Fibroblast of skin of right quadriceps (primary cell): ENCODE results near the gene KIF25.

ENCODE experiments used
- DNase-seq: peaks from one replicate; pipeline ENCODE4 v3.0.0-alpha.2; 2013

Gene KIF25

DNA sequence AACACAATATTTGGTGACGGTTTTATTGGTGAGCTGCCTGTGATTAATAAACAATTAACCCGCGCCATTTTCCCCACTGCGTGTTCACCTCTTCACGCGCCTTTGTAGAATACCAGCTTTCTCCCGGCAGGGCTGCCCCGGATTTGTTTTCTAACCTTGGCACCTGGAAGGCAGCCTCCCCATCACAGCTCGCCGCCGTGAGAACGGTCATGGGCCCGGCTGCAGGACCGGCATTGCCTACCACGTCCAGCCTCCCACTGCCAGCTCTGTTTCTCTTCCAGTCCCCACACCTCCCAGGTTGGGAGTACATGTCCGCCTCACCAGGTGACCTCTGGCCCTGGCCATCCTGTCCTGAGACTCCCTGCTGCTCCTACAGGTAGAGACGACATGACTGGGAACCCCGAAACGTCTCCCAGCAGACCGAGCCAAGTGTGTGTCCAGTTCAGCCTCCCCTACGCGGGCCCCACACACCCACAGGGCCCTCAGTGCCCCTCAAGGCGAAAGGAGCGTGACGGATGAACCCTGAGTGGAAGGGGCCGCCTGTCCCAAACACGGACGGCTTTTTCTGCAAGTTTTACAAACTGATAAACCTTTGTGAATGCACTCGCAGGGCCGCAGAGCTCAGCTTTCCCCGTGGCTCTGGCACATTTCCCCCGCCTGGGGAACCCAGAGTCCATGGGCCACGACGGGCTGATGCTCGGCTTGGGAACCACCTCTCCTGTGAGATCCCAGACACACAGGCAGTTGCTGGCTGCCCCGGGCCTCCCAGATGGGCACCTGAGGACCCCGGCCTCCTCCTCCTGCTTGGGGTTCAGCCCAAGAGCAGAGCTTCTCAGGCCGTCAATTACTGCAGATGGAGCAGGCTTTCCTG is 55.9 kb downstream of the KIF25 start:
- DNase-seq: no peak

DNA sequence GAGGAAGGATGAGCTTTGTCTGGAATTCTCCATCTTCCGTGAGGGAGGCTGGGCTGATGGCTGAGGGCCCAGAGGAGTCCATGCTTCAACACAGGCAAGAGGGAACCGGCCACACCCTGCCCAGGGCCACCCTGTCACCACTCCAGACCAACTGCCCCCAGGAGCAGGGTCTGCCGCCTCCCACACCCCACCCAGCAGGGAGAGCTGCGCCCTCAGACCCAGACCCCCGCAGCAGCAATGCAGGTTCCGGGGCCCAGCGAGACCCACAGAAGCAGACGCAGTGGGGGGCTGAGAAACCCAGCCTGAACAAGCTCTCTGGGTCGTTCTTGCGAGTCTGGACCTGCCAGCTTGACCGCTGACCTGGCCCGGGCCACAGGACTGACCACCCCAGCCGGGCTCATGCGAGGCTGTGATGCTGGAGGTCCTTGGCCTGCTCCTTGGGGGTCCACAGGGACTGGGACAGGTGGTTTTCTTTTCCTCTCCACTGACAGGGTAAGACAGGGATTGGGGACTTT is 56.5 kb downstream of the KIF25 start:
- DNase-seq: no peak

DNA sequence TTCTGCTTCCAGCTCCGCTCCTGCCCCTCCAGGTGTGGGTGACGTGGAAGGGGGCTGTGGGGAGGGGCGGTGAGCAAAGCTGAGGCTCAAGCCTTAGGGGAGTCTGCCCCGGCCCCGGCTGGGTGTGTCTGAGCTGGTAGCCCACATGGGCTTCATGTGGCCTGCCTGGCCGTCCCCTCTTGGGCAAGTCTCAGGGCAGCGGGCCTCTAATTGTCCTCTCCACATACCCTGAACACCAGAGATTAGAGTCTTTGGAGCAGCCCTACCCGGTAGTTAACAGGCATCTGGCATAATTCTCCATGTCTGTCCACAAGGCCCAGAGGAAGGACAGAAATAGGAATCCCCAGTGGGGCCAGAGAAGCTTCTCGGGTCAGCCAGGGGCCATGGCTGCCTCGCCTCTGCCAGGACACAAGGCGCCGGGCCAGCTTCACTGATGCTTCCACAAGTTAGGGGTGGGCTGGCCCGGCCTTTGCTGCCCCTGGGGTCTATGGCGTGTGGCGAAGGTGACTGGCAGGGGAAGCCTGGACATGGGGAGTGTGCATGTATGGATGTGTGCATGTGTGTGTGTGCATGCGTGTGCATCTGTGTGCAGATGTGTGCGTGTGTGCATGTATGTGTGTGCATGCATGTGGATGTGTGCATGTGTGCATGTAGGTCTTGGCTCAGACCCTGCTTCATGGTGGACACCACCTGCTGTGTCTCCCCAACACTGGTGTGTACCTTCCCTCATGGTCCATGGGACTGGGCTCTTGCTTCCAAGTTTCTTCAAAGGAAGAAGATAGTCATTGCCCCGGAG is 57.5 kb downstream of the KIF25 start:
- DNase-seq: no peak

DNA sequence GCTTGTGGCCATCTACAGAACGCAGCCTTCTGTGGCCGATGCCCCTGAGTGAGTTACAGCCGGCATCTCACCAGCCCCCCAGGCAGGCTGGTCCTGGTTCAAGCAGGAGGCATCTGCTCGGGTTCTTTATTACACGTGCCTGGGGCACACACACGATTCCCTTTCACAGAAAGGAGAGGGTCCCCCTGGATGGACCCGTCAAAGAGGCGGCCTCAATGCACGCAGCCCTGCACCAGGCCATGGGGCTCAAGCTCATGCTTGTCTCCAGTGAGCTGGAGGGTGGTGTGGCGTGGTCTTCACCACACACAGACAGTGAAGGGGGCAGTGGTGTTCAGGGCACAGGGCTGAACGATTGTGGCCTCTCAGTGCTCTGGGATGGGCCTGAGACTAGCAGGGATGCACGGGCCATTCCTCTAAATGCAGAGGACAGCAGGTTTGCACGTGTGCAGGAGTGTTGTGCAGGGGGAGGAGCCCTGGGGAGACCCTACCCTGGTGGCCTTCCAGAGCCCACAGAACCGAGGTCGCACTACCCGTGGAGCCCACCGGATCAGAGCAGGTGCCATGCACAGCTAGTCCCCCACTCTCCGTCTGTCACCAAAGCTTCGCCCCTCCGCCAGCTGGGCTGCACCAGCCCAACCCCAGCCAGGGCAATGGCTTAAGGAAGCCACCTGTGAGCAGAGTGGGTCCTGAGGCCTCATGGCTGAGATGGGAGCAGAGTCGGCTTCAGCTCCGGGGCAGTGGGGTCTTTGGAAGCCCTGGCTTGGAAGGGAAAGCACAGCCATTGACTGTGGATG is 58.4 kb downstream of the KIF25 start:
- DNase-seq: no peak

DNA sequence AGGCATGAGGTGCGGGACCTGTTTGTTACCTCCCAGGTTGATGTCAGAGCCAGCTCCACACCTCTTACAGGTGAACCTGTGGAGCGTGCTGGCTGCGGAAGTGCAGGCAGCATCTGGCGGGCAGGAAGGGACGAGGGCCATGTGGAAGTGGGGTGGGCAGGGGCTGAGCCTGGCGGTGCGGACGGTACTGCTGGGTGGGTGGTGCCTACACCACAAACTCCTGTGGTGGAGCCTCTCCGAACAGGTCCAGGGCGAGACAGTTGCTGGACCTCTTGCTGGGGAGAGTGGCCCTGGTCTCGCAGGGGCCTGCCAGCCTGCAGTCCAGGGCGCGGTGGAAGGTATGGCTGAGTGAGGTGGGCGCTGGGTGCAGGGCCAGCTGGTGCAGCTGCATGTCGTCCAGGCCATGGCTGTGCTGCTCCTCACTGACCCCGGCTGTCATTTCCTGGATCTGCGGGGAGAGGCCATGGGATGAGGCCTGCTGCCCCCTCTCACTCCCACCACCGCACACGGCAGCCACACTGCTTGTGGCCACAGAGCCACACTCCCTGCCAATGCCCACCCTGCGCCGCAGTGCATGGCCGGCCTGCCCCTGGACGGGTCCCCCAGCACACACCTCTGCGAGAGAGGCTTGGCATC is 59.5 kb downstream of the KIF25 start:
- DNase-seq: no peak

DNA sequence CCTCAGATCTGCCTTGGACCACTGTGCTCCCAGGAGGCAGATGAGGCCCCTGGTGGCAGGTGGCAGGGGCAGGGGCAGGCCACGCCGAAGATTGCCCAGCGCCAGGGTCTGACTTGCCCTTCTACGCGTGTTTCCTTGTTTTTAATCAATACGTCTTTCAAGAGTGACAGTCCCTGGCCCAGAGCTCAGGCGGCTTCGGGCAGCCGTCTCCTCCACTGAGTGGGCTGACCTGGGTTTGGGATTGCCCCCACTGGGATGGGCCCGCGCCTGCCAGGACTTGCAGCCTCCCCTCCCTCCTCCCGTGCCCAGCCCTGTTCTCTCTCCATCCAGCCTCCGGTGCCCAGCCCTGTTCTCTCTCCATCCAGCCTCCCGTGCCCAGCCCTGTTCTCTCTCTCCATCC is 60.4 kb downstream of the KIF25 start:
- no peak for DNase-seq

DNA sequence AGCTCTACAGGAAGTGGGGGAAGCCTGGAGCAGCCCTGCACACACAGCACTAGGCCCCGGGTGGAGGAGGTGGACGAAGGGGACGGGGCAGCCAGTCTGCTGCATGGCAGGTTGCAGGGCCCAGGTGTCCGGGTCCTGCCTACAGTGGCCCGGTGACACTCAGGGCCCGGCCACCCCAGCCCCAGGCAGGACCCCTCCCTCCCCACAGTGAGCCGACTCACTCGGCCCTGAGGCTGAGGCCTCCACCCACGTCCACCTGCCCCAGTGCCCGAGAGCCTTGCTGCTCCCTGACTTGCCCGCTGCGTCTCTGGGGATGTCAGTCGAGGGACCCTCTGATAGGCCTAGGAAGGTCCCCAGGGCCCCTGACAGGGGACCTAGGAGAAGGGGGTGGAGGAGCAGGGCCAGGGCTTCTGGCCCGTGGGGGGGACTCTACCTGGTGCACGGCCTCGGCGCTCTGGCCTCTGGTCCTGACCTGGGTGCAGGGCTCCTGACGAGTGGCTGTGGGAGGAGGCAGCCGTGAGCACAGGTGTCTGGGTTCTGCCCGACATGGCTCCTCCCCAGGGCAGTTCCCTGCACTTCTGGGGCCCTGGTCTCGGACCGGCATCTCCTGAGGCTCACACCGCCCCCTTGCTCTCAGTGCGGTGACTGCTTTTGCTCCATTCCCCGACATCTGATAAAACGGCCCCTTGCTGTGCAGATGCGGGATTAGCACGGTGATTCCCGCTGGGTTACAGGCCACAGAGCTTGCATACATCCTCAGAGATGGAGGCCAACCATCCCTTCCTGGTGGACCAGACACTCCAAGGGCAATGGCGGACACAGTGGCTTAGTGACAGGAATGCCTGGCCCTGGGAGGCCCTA is 61.5 kb downstream of the KIF25 start:
- DNase-seq: no peak

DNA sequence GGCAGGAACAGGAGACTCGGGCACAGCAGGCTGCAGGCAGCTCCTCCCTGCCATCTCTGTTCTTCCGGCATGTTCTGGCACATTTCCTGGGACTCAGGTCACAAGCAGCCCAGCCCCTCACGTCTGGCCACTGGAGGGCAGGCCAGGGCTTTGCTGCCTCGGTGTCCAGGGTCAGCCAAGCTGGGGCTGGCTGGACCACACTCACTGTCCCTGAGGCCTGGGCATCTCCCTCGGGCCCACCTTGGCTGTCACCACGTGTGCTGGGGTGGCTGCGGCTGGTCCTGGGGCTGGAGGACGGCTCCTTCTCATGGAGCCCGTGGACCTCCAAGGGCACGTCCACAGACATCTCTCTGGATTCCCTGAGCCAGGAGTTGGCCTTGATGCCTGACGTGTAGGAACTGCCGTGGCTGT is 63.1 kb downstream of the KIF25 start:
- DNase-seq: peak; percentile 32

DNA sequence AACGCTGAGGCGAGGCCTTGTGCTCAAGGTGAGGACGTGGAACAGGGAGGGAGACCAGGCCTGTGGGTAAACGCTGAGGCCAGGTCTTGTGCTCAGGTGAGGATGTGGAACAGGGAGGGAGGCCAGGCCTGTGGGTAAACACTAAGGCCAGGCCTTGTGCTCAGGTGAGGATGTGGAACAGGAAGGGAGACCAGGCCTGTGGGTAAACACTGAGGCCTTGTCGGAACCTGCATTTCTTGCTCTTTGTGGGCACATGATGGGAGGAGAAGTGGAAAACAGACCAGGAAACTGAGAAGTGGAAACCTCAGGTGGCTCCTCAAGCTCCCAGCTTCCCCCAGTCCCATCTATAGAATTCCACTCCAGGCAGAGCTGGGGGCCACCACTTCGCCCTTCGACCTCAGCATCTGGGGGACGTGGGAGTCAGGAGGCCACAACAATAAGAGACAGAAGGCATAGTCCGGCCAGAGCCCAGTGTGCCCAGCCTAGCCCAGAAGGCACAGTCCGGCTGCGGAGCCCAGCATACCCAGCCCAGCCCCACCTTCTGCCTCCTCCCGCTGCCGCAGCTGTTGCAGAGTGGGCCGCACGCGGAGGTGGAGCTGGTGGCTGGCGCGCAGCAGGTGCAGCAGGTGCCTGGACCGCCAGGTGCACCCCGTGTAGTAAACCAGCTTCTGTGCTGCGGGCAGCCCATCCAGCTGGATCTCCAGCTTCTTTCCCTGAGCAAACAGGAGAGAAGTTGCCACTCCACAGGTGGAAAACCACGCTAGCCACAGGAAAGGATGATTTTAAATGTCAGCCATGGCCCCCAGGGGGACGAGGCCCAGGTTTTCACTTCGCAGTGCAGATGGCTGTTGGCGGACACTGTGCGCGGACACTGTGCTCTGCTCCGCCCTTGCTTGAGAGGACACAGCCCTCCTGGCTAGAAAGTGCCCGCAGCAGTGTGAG is 64.1 kb downstream of the KIF25 start:
- DNase-seq: no peak

DNA sequence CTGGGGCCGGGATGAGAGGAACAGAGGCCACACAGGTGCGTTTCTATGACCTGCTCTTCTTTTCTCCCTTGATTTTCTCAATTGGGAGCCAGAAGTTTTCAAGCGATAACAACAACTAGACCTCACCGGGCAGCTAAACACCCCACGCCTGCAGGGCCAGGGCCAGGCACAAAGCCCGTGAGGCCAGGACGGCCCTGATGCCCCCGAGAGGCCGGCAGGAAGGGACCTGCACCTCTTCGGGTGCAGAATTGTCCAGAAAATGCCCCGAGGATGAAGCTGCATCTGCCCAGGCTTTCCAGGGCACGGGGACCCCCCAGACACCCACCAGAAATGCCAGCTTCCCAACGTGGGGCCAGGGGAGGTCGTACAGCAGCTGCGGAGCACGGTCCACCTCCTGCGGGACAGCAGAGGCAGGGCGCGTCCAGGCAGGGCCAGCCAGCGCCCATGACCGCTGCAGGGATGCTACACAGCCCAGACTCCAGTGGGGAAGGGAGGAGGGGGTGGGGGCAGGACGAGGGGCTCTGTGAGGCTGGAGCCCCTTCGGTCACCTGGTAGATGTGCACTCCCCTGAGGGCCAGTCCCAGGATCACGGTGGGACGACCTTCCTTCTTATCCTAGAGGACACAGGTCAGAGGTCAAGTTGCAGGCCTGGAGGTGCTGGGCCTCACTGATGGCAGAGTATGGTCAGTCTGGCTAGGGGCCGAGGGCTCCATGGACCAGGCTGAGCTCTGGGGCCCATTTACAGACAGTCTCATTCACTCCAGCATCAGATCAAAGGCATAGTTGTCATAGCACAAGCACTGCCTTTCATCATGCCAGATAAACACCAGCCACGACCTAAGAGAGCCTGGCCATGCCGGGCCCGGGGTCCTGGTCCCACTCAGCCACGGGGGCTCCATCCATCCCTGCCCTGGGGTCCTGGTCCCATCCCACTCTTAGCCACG is 65.1 kb downstream of the KIF25 start:
- DNase-seq: no peak

DNA sequence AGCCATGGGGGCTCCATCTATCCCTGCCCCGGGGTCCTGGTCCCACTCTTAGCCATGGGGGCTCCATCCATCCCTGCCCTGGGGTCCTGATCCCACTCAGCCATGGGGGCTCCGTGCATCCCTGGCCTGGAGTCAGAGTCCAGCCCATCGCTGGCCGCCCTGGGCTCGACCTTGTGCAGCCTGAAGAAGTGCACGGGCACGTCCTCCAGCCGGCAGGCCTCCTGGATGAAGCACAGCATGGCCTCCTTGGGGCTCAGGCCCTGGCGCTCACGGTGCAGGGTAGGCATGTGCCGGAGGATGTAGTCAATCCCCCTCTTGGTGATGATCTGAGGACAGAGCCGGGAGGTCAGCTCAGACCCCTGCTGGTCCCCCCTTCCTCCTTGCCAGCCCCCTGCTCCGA is 66.0 kb downstream of the KIF25 start:
- no peak for DNase-seq

DNA sequence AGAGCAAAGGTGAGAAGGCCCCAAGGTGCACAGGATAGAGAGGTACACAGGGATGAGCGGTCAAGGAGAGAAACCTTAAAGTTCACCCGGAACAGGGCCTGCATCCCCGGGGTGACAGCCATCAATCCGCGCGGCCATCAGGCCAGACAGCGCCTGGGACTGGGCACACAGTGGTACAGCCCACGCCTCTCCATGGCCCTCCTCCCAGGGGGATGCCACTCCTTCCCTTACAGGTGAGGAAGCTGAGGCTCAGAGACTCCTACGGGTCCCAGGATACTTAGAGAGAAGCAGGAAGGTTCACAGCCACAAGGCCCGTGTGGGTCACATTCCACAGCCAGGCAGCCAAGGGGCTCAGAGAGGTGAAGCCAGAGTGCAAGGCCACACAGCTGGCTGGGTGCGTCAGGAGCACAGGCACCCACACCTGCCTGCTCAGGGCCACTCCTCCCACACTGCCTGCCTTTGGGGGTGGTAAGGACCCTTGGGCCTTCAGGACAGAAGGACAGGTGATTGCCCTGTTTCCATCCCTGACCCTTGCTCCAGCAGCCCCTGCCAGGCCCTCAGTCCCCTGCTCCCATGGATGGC is 66.8 kb downstream of the KIF25 start:
- DNase-seq: no peak

DNA sequence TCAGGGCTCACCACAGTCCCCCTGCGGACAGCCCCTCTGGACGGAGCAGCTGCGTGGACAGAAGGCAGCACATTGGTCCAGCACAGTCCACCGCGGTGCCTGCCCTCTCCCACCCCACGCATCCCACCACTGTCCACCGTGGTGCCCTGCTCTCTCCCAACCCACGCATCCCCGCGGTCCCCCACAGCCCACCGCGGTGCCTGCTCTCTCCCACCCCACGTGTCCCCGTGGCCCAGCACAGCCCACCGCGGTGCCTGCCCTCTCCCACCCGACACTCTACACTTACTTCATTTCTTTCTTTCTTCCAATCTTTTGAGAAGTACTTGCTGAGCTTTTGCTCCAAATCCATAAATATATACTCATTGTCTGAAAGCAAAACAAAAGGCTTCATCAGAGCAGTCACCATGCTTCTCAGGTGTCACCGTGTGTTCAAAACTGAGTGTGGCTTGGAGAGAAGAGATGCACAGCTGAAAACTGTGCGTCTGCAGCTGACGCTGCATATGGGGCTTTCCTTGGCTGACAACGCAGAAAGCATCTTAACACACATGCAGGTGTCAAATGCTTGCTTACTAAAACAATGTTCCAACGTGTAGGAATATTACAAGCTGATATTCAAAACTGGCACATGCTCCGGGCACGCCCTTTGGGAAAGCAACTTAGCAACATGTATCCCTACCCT is 69.7 kb downstream of the KIF25 start:
- no peak for DNase-seq

DNA sequence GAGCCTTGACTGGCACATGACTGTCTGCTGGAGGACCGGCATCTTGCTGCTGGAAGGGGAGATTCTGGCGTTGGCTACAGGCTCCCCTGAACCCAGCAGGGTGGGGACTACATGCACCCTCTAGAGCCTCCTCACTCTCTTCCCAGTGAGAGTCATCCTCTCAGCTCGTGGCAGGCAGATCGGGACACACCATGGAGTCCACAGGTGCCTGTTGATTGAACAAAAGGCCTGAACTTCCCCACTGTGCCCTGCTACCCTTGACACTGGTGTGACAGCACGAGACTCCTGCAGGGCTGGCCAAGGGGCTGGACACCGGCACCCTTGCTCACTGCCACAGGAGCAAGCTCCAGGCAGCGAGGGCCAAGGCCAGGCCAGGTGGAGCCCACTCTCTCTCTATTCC is 73.3 kb downstream of the KIF25 start:
- DNase-seq: no peak

DNA sequence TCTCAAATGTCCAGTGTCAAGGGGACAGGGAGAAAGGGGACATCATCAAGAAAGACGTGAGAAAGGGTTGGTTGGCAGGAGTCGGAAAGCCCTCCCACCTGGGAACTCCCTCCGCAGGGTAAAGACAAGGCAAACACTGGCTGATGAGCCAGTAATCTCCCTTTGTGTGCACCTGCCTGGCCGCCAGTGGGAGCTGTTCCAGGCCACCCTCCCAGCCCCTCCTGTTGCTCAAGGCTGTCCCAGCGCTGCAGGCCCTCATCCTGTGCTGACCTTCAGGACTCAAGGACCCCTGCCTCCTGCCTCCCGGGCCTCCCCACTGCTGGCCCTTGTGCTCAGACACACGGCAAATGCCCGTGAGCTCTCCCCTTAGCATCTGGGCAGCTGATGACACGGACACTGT is 74.1 kb downstream of the KIF25 start:
- no peak for DNase-seq

DNA sequence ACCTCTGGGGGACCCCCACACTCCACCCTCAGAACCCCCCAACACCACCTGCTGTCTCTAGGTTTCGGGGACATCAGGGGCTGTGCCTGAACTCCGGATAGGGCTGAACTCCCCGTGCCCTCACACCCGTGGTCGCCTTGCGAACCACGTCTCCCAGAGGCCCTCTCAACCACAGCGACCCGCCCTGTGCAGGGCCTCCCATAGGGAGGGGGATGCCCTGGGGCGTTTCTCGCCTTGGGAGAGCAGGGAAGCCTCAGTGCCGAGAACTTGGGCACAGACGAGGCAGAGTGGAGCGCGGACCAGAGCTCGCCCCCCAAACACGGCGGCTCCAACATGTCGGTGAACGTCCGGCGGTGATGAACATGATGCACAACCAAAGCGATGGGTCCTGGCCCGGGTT is 74.8 kb downstream of the KIF25 start:
- DNase-seq: no peak

DNA sequence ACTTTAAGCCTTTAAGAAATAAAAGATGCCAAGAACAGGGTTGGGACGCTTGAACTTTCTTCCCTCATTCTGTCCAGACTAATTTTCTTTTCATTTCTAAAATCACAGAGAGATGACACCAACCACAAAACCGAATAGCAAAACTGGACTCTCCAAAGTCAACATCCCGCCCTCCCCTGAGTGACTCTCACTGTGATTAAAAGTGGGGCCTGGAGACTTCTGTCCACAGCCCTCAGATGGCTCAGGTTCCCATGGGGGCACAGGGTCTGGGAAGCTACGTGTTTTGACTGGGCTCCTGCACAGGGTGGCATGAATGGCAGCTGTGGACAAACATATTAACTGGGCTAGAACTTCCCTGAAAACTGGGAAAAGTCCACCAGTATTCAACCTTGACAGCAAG is 75.3 kb downstream of the KIF25 start:
- no peak for DNase-seq
